NCI-H1436 treated with DMSO at 0.1 percent for 48 hours (cell line): ENCODE data around the gene MYL11.
"Not testable (repeated sequence)": the region's sequence is repeated elsewhere in the genome, so short reads cannot be mapped to it uniquely, and the experiment has no call there.

Source experiments
- DNase-seq: peaks from one replicate; lab custom pipeline; 2025; lab: John Stamatoyannopoulos, UW

The MYL11 gene

DNA sequence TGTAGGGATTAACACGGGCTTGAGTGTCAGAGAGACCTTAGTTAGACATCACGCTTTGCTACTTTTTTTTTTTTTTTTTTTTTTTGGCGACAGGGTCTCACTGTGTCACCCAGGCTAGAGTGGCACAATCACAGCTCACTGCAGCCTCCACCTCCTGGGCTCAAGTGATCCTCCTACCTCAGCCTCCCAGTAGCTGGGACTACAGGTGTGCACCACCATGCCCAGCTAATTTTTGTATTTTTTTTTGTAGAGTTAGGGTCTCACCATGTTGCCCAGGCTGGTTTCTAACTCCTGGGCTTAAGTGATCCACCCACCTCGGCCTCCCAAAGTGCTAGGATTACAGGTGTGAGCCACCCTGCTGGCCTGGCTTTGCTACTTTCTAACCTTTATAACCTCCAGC, 22.0 kb downstream of the MYL11 start:
- not testable (repeated sequence) for DNase-seq

DNA sequence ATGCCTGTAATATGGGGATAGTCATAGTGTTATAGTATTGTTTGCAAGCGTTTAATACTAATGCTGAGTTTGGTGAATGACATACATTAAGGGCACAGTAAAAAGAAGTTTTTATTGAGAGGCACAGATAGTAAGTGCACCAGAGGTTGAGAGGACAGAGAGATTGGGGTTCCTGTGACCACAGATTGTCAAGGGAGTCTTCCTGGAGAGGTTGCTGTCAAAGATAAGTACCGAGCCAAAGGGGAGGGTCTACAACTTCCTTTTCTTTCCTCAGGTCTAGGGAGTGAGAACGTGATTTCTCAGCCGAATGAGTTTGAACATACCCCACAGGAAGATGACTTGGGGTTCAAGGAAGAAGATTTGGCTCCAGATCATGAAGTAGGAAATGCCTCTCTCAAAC, 22.5 kb downstream of the MYL11 start:
- no peak for DNase-seq

DNA sequence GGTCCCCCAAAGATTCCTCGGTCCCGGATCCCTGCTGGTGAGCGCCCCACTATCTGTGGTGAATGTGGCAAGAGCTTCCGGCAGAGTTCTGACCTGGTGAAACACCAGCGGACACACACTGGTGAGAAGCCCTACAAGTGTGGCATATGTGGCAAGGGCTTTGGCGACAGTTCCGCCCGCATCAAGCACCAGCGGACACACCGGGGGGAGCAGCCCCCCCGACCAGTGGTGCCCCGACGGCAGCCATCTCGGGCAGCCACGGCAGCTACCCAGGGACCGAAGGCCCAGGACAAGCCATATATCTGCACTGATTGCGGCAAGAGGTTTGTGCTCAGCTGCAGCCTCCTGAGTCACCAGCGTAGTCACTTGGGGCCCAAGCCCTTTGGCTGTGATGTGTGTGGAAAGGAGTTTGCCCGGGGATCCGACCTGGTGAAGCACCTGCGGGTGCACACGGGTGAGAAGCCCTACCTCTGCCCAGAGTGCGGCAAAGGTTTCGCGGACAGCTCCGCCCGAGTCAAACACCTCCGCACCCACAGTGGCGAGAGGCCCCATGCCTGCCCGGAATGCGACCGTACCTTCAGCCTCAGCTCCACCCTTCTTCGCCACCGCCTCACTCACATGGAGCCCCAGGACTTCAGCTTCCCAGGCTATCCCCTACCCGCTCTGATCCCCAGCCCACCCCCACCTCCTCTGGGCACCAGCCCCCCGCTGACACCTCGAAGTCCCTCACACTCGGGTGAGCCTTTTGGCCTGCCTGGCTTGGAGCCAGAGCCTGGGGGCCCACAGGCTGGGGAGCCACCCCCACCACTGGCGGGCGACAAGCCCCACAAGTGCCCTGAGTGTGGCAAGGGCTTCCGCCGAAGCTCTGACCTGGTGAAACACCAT, 23.4 kb downstream of the MYL11 start:
- no peak for DNase-seq

DNA sequence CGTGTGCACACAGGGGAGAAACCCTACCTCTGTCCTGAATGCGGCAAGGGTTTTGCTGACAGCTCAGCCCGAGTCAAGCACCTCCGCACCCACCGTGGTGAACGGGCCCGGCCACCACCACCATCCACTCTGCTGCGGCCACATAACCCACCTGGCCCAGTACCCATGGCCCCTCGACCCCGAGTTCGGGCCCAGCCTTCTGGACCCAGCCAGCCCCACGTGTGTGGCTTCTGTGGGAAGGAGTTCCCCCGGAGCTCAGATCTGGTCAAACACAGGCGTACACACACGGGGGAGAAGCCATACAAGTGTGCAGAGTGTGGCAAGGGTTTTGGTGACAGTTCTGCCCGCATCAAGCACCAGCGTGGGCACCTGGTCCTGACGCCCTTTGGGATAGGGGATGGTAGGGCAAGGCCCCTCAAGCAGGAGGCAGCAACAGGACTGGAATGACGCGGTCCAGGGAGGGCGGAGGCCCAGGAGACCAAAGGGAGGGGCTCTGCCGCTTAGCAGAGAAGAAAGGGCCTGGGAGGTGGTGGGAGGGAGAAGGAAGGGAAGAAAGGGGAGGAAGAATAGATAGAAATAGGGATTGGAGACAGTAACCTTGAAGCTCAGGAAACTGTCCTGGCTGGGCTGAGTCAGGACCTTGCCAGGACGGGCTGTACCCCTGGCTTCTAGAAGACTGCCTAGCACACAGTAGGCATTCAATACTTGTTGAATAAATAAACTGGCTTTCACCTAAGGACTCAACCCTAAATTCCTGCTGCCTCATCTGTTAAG, 24.2 kb downstream of the MYL11 start:
- no peak for DNase-seq

DNA sequence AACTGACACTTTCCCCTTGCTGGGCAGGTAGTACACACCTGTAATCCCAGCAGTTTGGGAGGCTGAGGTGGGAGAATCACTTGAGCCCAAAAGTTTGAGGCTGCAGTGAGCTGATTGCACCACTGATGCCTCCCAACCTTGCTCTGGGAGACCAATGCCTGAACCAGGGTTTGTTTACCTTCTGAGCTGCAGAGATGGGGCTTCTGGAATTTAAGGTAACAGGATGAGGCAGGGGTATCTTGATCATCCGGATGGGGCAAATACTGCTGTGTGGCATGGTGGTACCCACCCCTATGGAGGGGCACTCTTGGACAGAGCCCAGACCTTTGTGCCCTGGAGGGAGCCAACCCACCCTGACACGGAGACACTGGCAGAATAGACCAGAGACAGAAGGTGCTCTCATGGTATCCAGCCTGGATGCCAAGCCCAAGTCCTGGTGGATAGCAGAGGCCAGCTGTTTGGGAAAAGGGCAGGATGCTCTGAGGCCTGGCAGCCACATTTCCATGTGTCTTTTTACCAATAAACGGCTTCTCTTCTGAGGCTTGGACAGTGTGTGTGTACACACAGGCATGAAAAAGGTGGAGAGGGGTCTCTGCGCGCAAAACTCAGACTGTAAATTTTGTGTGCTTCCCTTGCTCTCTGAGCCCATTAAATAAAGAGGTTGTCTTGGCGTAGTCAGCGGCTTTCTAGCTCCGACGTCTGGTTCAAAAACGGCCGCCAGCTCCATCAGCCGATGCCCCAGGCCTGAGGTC, 25.0 kb downstream of the MYL11 start:
- DNase-seq = no peak

DNA sequence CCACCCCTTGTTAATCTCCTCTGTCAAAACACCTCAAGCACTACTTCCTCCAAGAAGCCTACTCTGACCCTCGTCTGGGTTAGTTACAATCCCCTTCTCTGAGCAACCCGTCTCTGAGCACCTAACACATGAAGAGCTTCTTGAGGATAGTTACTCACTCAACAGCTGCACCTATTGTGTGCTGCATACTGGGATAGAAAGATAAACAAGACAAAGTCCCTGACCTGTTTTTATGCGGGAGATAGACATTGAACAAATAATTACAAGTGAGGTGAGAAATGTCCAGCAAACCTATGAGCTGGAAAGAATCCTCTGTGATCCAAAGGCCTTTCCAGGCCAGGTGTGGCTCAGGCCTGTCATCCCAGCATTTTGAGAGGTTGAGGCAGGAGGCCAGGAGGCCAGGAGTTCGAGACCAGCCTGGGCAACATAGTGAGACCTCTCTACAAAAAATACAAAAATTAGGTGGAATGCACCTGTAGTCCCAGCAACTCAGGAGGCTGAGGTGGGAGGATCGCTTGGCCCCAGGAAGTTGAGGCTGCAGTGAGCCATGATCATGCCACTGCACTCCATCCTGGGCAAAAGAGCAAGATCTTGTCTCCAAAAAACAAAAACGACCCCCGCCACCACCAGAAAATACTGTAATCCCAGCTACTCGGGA, 27.3 kb downstream of the MYL11 start:
- DNase-seq = no peak

DNA sequence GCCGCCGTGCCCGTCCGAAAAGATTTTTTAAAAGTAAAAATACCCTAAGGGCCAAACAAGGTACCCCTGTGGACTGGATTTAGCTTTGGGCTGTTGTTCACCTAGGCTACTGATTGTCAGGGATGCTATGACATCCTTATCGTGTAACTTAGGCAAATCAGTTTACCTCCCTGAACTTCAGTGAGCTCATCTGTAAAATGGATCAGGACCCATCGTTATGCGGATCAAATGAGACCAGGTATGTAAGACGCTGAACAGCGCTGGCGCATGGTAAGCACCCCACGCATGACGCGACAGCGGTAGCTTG, 32.1 kb downstream of the MYL11 start:
- DNase-seq = no peak

DNA sequence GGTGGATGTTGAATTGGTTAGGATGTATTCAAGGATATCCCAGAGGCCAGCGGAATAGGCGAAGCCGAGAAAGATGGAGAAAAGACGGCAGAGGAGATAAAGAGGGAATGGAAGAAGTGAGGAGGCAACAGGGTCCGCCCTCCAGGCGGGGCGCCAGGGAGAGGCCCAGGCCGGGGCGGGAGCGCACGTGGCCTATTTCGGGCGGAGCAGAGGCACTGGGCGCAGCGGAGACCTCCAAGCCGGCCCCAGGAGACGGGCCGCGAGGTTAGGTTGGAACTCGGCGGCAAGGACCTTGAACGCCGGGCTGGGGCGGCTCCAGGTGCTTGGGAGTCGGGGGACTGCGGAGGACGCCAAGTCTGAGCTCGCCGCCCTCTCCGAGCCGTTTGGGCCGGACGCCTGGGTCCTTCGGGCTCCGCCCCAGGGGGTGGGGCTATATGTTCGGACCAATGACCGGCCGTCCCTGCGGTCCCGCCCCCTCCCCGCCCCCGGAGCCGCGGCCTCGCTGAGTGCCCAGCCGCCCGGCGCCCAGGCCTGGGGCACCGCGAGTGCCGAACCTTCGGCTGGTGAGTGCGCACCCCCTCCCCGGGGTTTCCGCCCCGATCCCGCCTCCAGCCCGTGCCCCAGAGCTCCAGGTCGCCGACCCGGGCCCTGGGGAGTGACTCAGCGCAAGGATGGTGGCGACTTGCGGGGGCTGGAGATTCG, 32.7 kb downstream of the MYL11 start, which contains the start of gene ZNF771:
Gene ZNF771 (plus strand): TSS at position 505 of the 702 bp plus-strand sequence. CDS start 448 bp downstream, outside the sequence.
- DNase-seq = peak; percentile 43

DNA sequence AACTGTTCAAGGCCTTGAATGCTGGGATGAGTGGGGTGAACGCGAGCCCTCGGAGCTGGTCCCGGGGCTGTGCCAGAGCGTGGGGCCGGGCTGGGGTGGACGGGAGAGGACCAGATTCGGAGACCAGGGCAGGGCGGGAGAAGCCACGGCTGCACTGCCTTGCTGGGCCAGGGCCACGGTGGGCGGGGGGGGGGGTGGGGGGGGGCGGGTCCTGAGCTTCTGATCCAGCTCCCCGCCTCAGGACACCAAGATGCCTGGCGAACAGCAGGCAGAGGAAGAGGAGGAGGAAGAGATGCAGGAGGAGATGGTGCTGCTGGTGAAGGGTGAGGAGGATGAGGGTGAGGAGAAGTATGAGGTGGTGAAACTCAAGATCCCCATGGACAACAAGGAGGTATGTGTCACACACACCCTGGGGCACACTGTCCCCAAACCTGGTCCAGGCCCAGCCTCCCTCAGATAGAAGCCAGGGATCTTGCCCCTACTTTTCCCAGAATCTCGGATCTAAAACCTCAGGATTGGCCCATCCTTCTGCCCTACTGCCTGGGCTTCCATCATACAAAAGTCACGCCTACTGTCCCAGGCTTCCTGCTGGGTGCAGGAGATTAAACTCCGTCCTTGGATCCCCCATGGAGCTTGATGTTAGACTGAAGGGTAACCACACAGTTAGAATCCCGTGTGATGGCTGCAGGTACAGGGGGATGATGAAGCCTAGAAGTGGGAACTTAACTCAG, 33.4 kb downstream of the MYL11 start:
- no peak for DNase-seq

DNA sequence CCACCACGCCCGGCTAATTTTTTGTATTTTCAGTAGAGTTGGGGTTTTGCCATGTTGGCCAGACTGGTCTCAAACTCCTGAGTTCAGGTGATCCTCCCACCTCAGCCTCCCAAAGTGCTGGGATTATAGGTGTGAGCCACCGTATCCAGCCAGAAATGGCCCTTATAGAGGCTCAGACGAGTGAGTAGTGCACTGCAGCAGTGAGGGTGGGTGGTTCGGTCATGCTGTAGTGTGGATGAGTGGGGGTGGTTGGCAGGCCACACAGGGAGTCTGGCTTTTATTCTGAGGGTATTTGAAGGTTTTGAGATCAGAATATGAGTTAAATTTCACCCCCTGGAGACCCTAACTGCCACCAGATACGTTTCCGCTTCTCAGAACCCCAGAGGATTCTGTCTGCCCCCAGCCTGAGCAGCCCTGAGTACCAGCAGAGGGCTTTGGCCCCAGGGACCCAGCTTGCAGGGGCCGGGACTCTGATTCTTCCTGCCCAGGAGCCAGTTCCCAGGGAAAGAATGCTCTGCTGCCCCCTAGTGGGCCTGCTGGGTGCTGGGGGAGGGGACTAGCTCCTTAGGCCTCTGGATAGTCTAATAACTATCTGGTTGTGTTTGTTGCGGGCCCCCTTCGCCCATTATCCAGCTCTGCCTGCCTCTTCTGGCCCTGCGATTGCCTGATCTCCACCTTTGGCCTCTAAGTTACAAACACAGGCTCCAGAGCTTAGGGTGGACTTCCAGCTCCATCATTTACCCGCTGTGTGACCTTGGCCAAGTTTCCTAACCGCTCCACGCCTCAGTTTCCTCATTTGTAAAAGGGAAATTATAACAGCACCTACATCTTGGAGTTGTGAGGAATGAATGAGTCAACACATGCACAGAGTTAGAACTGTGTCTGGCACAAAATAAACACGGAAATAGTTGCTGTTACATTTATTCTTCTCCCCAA, 34.8 kb downstream of the MYL11 start:
- peak; percentile 50 for DNase-seq

DNA sequence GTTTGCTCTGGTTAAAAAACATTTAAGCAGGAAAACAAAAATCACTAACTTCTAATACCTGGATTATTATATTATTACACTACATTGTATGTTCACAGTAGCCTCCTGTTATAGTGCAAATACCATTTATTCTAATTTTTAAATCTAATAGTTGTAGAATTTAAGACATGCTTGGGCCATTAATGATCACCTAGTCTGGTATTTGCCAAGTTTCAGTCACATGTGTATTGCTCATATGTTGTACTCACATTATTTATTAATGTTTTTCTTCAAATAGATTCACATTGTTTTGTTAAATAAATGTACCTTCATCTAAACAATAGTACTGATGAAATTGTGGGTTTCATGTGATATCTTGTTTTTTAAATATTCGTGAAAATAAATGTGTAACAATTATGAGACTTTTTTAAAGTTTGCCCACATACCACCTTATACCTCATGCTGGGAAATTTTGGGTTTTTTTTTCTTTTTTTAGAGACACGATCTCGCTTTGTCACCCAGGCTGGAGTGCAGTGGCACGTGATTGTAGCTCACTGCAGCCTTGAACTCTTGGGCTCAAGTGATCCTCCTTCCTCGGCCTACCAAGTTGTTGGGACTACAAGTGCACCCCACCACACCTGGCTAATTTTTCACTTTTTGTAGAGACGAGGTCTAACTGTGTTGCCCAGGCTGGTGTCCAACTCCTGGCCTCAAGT, 38.7 kb downstream of the MYL11 start:
- no peak for DNase-seq

DNA sequence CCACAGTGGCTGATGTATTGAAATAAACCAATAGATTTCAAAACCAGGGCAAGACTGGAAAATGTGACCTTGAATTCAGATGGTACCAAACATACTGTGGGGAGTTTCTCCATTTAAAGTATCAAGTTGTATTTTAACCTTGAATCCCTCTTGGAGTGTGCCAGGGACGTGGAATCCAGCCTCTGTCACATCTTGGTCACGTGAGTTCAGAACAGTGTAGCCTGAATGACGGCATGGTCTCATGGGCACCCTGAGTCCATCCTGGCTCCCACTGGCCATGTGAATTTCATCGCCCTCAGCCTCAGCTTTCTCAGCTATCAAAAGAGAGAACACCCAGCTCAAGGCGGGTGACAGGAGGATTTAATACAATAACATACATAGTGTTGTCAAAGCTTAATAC, 39.6 kb downstream of the MYL11 start:
- DNase-seq = no peak

DNA sequence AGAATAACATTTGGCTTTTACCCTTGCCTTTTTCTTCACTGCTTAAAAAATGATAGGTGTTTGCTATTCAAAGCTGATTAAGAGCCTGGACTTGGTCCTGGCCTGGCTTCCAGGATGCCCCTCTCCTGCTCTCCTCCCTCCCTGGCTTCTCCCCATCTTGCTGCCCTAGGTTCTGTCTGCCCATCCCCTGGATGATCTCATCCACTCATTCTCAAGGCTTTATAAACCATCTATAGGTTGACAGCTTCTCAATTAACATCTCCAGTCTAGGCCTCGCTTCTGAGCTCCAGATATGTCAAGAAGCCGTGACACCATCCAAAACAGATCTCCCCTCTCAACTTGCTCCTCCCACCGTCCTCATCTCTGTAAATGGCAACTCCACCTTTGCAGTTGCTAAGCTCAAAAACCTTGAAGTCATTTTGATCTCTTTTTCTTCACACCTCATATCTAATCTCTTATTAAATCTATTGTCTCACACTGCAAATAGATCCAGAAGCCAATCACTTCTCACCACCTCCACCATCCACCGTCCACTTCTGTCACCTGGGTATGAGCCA, 41.5 kb downstream of the MYL11 start:
- DNase-seq = no peak

DNA sequence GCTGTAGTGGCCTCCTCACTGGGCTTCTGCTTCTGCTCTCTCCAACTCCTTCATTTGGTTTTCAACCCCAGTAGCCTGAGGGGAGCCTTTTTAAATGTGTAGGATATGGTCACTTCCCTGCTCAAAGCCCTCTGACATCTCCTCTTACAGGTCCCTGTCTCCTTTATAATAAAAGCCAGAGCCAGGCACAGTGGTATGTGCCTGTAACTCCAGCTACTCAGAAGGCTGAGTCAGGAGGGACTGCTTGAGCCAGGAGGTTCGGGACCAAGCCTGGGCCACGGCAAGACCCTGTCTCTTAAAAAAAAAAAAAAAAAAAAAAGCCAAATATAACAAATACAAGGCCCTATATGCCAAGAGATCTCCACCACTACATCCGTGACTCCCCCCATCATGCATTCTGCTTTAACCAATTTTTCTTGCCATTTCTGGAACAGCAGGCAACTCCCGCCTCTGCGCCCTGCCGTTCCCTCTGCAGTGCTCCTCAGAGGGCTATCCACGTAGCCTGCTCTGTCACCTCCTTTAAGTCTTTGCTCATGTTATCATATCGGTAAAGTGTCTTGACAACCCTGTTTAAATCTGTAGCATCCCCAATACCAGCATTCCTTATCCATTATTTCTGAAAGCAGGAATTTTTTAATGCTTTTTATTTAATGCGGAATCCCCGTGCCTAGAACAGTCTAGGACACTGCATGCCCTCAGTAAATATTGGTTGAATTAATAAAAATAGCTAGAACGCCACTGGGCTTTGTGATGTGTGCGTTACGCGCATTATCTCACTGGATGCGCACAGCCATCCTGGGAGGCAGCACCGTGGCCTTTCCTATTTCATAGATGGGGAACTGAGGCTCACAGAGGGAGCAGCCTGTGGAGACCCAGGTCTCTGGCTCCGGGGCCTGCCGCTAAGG, 42.3 kb downstream of the MYL11 start:
- no peak for DNase-seq

DNA sequence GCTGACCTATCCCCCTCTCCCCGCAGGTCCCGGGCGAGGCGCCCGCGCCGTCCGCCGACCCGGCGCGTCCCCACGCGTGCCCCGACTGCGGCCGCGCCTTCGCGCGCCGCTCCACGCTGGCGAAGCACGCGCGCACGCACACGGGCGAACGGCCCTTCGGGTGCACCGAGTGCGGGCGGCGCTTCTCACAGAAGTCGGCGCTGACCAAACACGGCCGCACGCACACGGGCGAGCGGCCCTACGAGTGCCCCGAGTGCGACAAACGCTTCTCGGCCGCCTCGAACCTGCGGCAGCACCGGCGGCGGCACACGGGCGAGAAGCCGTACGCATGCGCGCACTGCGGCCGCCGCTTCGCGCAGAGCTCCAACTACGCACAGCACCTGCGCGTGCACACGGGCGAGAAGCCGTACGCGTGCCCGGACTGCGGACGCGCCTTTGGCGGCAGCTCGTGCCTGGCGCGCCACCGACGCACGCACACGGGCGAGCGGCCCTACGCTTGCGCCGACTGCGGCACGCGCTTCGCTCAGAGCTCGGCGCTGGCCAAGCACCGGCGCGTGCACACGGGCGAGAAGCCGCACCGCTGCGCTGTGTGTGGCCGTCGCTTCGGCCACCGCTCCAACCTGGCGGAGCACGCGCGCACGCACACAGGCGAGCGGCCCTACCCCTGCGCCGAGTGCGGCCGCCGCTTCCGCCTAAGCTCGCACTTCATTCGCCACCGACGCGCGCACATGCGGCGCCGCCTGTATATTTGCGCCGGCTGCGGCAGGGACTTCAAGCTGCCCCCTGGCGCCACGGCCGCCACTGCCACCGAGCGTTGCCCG, 43.1 kb downstream of the MYL11 start:
- DNase-seq = peak; percentile 35

DNA sequence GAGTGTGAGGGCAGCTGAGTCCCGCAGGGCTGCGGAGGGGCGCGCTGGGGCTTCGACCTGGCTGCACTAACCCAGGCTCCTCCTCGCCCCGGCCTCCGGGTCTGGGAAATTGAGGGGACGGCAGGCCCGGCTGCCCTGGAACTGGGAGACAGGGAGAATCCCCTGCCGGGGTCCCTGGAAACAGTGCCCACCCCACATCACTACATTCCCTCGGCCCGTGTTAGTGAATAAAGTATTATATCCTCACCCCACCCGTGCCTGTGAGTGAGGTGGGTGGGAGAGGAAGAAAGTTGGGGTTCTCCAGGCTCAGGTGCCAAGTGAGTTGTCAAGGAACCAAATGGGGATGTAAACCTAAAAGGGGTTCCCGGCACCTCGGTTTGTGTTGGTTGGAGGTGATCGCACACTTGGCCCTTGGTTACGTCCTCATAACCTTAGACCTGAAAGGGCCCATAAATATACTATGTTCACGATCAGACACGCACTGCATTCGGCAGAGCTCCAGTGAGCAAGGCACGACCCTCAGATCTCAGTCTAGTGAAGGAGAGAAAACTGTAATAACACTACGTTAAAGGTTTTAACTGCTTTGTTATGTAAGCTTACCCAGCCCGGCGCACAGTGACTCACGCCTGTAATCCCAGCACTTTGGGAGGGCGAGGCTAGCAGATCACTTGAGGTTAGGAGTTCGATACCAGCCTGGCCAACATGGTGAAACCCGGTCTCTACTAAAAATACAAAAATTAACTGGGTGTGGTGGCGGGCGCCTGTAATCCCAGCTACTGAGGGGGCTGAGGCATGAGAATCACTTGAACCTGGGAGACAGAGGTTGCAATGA, 44.0 kb downstream of the MYL11 start:
- no peak for DNase-seq
